Measurements from ENCODE around the gene FCN1. TPM values are rescaled to one million over a fixed set of nuclear protein-coding genes. Genes with fewer than 3 reads are reported as not detected.

The FCN1 gene
- total RNA-seq, 3 donors from 2014 or later (not counting 1 experiment from before 2014, with no cell fraction given): 22.7 to 70.3 (median 26.9) TPM

GRCh38 chr9:134914501-134914834 lies 3.2 kb downstream of the FCN1 start:
- no peak for TF ChIP-seq CTCF (IDR thresholded peaks at IDR 0.05)
- no peak for DNase-seq
- Histone ChIP-seq H3K27ac (ENCODE audit: low read length) (no peak overlapping the region), H3K4me1 (ENCODE audit: control insufficient read depth, insufficient read depth, low read length) (peaks cover 5% of the 10 kb centered on the region), H3K27me3 (ENCODE audit: control insufficient read depth, insufficient read depth, low read length) (no peaks in the 10 kb centered on the region), H3K36me3 (ENCODE audit: control insufficient read depth, insufficient read depth, low read length) (no peaks in the 10 kb centered on the region), H3K9me3 (ENCODE audit: control insufficient read depth, insufficient read depth, low read length) (no peaks in the 10 kb centered on the region), H3K4me3 (ENCODE audit: low read length) (no peak overlapping the region)
- H3K9me3 Mint-ChIP-seq: no peaks in the 10 kb centered on the region
- ATAC-seq: no peak
- no peak overlapping the region for H3K4me3 Mint-ChIP-seq
- H3K27ac Mint-ChIP-seq: no peak overlapping the region
- H3K36me3 Mint-ChIP-seq: no peaks in the 10 kb centered on the region
- no peaks in the 10 kb centered on the region for H3K4me1 Mint-ChIP-seq
- peaks cover 9 to 15% of the 10 kb centered on the region in 2 donors for H3K27me3 Mint-ChIP-seq (ENCODE audit: low read depth in 2 of 2)
- WGBS (ENCODE audit: insufficient coverage): 88% methylated on average over 7 of the region's 7 CpGs
- intact Hi-C loops (cut with micrococcal nuclease): no loop called here

- Mint-ChIP-seq H3K4me3 (no peak overlapping the region), H3K27ac (no peak overlapping the region), H3K4me1 (no peaks in the 10 kb centered on the region), H3K9me3 (no peaks in the 10 kb centered on the region), H3K36me3 (no peaks in the 10 kb centered on the region), H3K27me3 (ENCODE audit: low read depth in 2 of 2) (peaks cover 9 to 15% of the 10 kb centered on the region in 2 donors)
- H3K4me3 ChIP-seq (ENCODE audit: low read length): no peak overlapping the region
- no peak for TF ChIP-seq CTCF (IDR thresholded peaks at IDR 0.05)
- WGBS (ENCODE audit: insufficient coverage): 89% methylated on average over 23 of the region's 23 CpGs
- H3K36me3 ChIP-seq (ENCODE audit: control insufficient read depth, insufficient read depth, low read length): no peaks in the 10 kb centered on the region
- no peaks in the 10 kb centered on the region for H3K9me3 ChIP-seq (ENCODE audit: control insufficient read depth, insufficient read depth, low read length)
- no peaks in the 10 kb centered on the region for H3K27me3 ChIP-seq (ENCODE audit: control insufficient read depth, insufficient read depth, low read length)
- intact Hi-C loops (cut with micrococcal nuclease): no loop called here
- H3K4me1 ChIP-seq (ENCODE audit: control insufficient read depth, insufficient read depth, low read length): peaks cover 5% of the 10 kb centered on the region
- ATAC-seq: no peak
- DNase-seq: no peak
- H3K27ac ChIP-seq (ENCODE audit: low read length): no peak overlapping the region
These were observed 3.8 kb downstream of the FCN1 start for GRCh38 chr9:134913713-134914500.

GRCh38 chr9:134913041-134913712 lies 4.5 kb downstream of the FCN1 start:
- Histone ChIP-seq H3K4me1 (ENCODE audit: control insufficient read depth, insufficient read depth, low read length) (no peaks in the 10 kb centered on the region), H3K27me3 (ENCODE audit: control insufficient read depth, insufficient read depth, low read length) (no peaks in the 10 kb centered on the region), H3K4me3 (ENCODE audit: low read length) (no peak overlapping the region), H3K27ac (ENCODE audit: low read length) (no peak overlapping the region), H3K36me3 (ENCODE audit: control insufficient read depth, insufficient read depth, low read length) (no peaks in the 10 kb centered on the region), H3K9me3 (ENCODE audit: control insufficient read depth, insufficient read depth, low read length) (no peaks in the 10 kb centered on the region)
- Mint-ChIP-seq H3K4me1 (no peaks in the 10 kb centered on the region), H3K4me3 (no peak overlapping the region), H3K9me3 (no peaks in the 10 kb centered on the region), H3K27ac (no peak overlapping the region), H3K27me3 (ENCODE audit: low read depth in 2 of 2) (peaks cover 9% of the 10 kb centered on the region in 2 donors), H3K36me3 (no peaks in the 10 kb centered on the region)
- DNase-seq (no peak), ATAC-seq (no peak)
- 88% methylated on average over 22 of the region's 22 CpGs for WGBS (ENCODE audit: insufficient coverage)
- TF ChIP-seq CTCF (IDR thresholded peaks at IDR 0.05): no peak
- intact Hi-C loops (cut with micrococcal nuclease): no loop called here
